ENCODE results near the gene PPA1. TPM values are rescaled to one million over a fixed set of nuclear protein-coding genes. Genes with fewer than 3 reads are reported as not detected.

PPA1 gene
- total RNA-seq, 1 donor from 2014 or later: 67.4 TPM

- peak; percentile 24 for TF ChIP-seq CTCF (IDR thresholded peaks at IDR 0.05)
- Mint-ChIP-seq H3K36me3 (ENCODE audit: low read depth) (peaks cover 4% of the 10 kb centered on the region), H3K27me3 (ENCODE audit: low read depth) (no peaks in the 10 kb centered on the region), H3K27ac (ENCODE audit: unreplicated experiment) (peak overlapping the region; percentile 88), H3K9me3 (ENCODE audit: low read depth) (no peaks in the 10 kb centered on the region), H3K4me1 (ENCODE audit: low read depth) (peaks cover 20% of the 10 kb centered on the region), H3K4me3 (ENCODE audit: unreplicated experiment) (peak overlapping the region; percentile 96)
- no peak for DNase-seq (ENCODE audit: low spot score)
These were observed 691 bp upstream of the PPA1 start for GRCh38 chr10:70233939-70234300.

GRCh38 chr10:70232859-70233108, 445 bp downstream of the PPA1 start:
- peaks cover 7% of the 10 kb centered on the region for H3K36me3 Mint-ChIP-seq (ENCODE audit: low read depth)
- peaks cover 30% of the 10 kb centered on the region for H3K4me1 Mint-ChIP-seq (ENCODE audit: low read depth)
- H3K4me3 Mint-ChIP-seq (ENCODE audit: unreplicated experiment): peak overlapping the region; percentile 96
- H3K9me3 Mint-ChIP-seq (ENCODE audit: low read depth): no peaks in the 10 kb centered on the region
- no peaks in the 10 kb centered on the region for H3K27me3 Mint-ChIP-seq (ENCODE audit: low read depth)
- no peak for DNase-seq (ENCODE audit: low spot score)
- H3K27ac Mint-ChIP-seq (ENCODE audit: unreplicated experiment): peak overlapping the region; percentile 93
- TF ChIP-seq CTCF (IDR thresholded peaks at IDR 0.05): no peak

- H3K4me3 Mint-ChIP-seq (ENCODE audit: unreplicated experiment): peak overlapping the region; percentile 96
- no peaks in the 10 kb centered on the region for H3K27me3 Mint-ChIP-seq (ENCODE audit: low read depth)
- peaks cover 33% of the 10 kb centered on the region for H3K4me1 Mint-ChIP-seq (ENCODE audit: low read depth)
- no peak for TF ChIP-seq CTCF (IDR thresholded peaks at IDR 0.05)
- H3K9me3 Mint-ChIP-seq (ENCODE audit: low read depth): no peaks in the 10 kb centered on the region
- peak overlapping the region; percentile 93 for H3K27ac Mint-ChIP-seq (ENCODE audit: unreplicated experiment)
- no peak for DNase-seq (ENCODE audit: low spot score)
- H3K36me3 Mint-ChIP-seq (ENCODE audit: low read depth): peaks cover 7% of the 10 kb centered on the region
These were observed 922 bp downstream of the PPA1 start for GRCh38 chr10:70232155-70232858.

GRCh38 chr10:70228491-70228890, 4.7 kb downstream of the PPA1 start:
- H3K4me3 Mint-ChIP-seq (ENCODE audit: unreplicated experiment): no peak overlapping the region
- peaks cover 7% of the 10 kb centered on the region for H3K36me3 Mint-ChIP-seq (ENCODE audit: low read depth)
- peaks cover 30% of the 10 kb centered on the region for H3K4me1 Mint-ChIP-seq (ENCODE audit: low read depth)
- no peaks in the 10 kb centered on the region for H3K9me3 Mint-ChIP-seq (ENCODE audit: low read depth)
- H3K27ac Mint-ChIP-seq (ENCODE audit: unreplicated experiment): no peak overlapping the region
- DNase-seq (ENCODE audit: low spot score): no peak
- H3K27me3 Mint-ChIP-seq (ENCODE audit: low read depth): no peaks in the 10 kb centered on the region
- TF ChIP-seq CTCF (IDR thresholded peaks at IDR 0.05): no peak

- TF ChIP-seq CTCF (IDR thresholded peaks at IDR 0.05): no peak
- peaks cover 7% of the 10 kb centered on the region for H3K36me3 Mint-ChIP-seq (ENCODE audit: low read depth)
- peaks cover 31% of the 10 kb centered on the region for H3K4me1 Mint-ChIP-seq (ENCODE audit: low read depth)
- peak overlapping the region; percentile 32 for H3K27ac Mint-ChIP-seq (ENCODE audit: unreplicated experiment)
- no peaks in the 10 kb centered on the region for H3K9me3 Mint-ChIP-seq (ENCODE audit: low read depth)
- no peak for DNase-seq (ENCODE audit: low spot score)
- no peaks in the 10 kb centered on the region for H3K27me3 Mint-ChIP-seq (ENCODE audit: low read depth)
- no peak overlapping the region for H3K4me3 Mint-ChIP-seq (ENCODE audit: unreplicated experiment)
These were observed 5.5 kb downstream of the PPA1 start for GRCh38 chr10:70227548-70228320.
